GM12878 (cell line): ENCODE data around the gene CCSER1.

Experiments used
- BCL3 ChIP-seq: IDR thresholded peaks from 2 replicates; pipeline ENCODE4 v1.6.1; 2011; ENCODE audit warnings: borderline replicate concordance, low read depth, mild to moderate bottlenecking, moderate library complexity, low read length; ENCODE audit not compliant: insufficient read depth, poor library complexity, severe bottlenecking
- ESRRA ChIP-seq: IDR thresholded peaks from 2 replicates; pipeline ENCODE4 v1.6.1; 2012; ENCODE audit warnings: mild to moderate bottlenecking, low read length, improper control_type of control experiment
- FOXM1 ChIP-seq: IDR thresholded peaks from 2 replicates; pipeline ENCODE4 v1.6.1; 2012; ENCODE audit warnings: low read depth, mild to moderate bottlenecking, inconsistent platforms, low read length, moderate library complexity
- JUND ChIP-seq: IDR thresholded peaks from 2 replicates; pipeline ENCODE4 v1.6.1; 2012; ENCODE audit warnings: low read depth, mild to moderate bottlenecking, low read length, improper control_type of control experiment, moderate library complexity
- RAD21 ChIP-seq: IDR thresholded peaks from 2 replicates; pipeline ENCODE4 v1.6.1; 2011; ENCODE audit warnings: mild to moderate bottlenecking, low read depth, low read length, moderate library complexity; ENCODE audit not compliant: insufficient read depth
- RCOR1 ChIP-seq: conservative IDR thresholded peaks from 2 replicates; pipeline ENCODE4 v1.6.1; 2012; ENCODE audit warnings: low read depth, low read length, improper control_type of control experiment
- RFX5 ChIP-seq: IDR thresholded peaks from 2 replicates; pipeline ENCODE4 v1.6.1; 2011; ENCODE audit warnings: low read depth, low read length, improper control_type of control experiment
- SMC3 ChIP-seq: IDR thresholded peaks from 2 replicates; pipeline ENCODE4 v1.6.1; 2011; ENCODE audit warnings: low read length, improper control_type of control experiment, borderline replicate concordance
- SREBF2 ChIP-seq: IDR thresholded peaks from 2 replicates; pipeline ENCODE4 v1.6.1; 2012; ENCODE audit warnings: mild to moderate bottlenecking, low read length
- ZNF274 ChIP-seq: IDR thresholded peaks from one replicate; pipeline ENCODE4 v1.8.0; 2011; ENCODE audit not compliant: insufficient read length, insufficient read depth
- TF ChIP-seq, protein P1 (sequence below): IDR thresholded peaks from 2 replicates; pipeline ENCODE4 v1.6.1; 2011; ENCODE audit warnings: borderline replicate concordance, low read depth, mild to moderate bottlenecking, moderate library complexity, mixed read lengths, low read length; ENCODE audit not compliant: insufficient read depth; ENCODE audit errors: extremely low read length
- TF ChIP-seq, protein P2 (sequence below), 3 experiments: IDR thresholded peaks in 2 of 3; conservative IDR thresholded peaks in 1 of 3; 2 replicates each; pipeline ENCODE4 v1.5.1; 2011; ENCODE audit warnings: low read depth in 3 of 3, low read length in 3 of 3, mild to moderate bottlenecking in 3 of 3, control low read depth in 2 of 3, moderate library complexity in 2 of 3, inconsistent platforms in 1 of 3, mixed read lengths in 1 of 3; ENCODE audit not compliant: control insufficient read depth in 2 of 3, insufficient read depth in 1 of 3; ENCODE audit errors: extremely low read depth in 1 of 3

- TF ChIP-seq, protein P1, sequence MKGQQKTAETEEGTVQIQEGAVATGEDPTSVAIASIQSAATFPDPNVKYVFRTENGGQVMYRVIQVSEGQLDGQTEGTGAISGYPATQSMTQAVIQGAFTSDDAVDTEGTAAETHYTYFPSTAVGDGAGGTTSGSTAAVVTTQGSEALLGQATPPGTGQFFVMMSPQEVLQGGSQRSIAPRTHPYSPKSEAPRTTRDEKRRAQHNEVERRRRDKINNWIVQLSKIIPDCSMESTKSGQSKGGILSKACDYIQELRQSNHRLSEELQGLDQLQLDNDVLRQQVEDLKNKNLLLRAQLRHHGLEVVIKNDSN = no peak
- TF ChIP-seq FOXM1 = no peak
- TF ChIP-seq ESRRA = no peak
- TF ChIP-seq, protein P2, sequence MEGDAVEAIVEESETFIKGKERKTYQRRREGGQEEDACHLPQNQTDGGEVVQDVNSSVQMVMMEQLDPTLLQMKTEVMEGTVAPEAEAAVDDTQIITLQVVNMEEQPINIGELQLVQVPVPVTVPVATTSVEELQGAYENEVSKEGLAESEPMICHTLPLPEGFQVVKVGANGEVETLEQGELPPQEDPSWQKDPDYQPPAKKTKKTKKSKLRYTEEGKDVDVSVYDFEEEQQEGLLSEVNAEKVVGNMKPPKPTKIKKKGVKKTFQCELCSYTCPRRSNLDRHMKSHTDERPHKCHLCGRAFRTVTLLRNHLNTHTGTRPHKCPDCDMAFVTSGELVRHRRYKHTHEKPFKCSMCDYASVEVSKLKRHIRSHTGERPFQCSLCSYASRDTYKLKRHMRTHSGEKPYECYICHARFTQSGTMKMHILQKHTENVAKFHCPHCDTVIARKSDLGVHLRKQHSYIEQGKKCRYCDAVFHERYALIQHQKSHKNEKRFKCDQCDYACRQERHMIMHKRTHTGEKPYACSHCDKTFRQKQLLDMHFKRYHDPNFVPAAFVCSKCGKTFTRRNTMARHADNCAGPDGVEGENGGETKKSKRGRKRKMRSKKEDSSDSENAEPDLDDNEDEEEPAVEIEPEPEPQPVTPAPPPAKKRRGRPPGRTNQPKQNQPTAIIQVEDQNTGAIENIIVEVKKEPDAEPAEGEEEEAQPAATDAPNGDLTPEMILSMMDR (IDR thresholded peaks at IDR 0.05 in 2 of 3, conservative IDR thresholded peaks at IDR 0.05 in 1 of 3; ENCODE audit: control insufficient read depth in 2 of 3, extremely low read depth in 1 of 3, insufficient read depth in 1 of 3, low read depth in 3 of 3, low read length in 3 of 3) = no peak
- TF ChIP-seq RFX5 = no peak
- TF ChIP-seq BCL3 = no peak
- no peak for TF ChIP-seq SREBF2
- no peak for TF ChIP-seq JUND
- no peak for TF ChIP-seq RAD21
- no peak for TF ChIP-seq RCOR1
- TF ChIP-seq ZNF274 = no peak
- no peak for TF ChIP-seq SMC3
These were observed 453.1 kb downstream of the CCSER1 start for GRCh38 chr4:90580326-90580725.
